H9 (cell line): ENCODE results near the gene ASIC3. TPM values are rescaled to one million over a fixed set of nuclear protein-coding genes. Genes with fewer than 3 reads are reported as not detected.

ENCODE experiments used
- DNase-seq: peaks from one replicate; pipeline ENCODE4 v3.0.0-alpha.2; 2017
- H2AFZ ChIP-seq: one replicate; pipeline ENCODE4 v1.6.1; 2013; ENCODE audit warnings: mild to moderate bottlenecking, low read length, control low read depth, moderate library complexity
- H2AK5ac ChIP-seq: 2 replicates; pipeline ENCODE4 v1.6.1; 2013; ENCODE audit warnings: low read length, control low read depth, mixed read lengths; ENCODE audit not compliant: insufficient read length
- H2BK120ac ChIP-seq: one replicate; pipeline ENCODE4 v1.6.1; 2013; ENCODE audit warnings: low read depth, mild to moderate bottlenecking, low read length, control low read depth, inconsistent platforms; ENCODE audit not compliant: poor library complexity, severe bottlenecking
- H2BK12ac ChIP-seq: 2 replicates; pipeline ENCODE4 v1.6.1; 2013; ENCODE audit warnings: low read length, control low read depth, mixed read lengths, low read depth; ENCODE audit not compliant: insufficient read length
- H2BK15ac ChIP-seq: 2 replicates; pipeline ENCODE4 v1.6.1; 2013; ENCODE audit warnings: low read depth, low read length, control low read depth
- H2BK20ac ChIP-seq: one replicate; pipeline ENCODE4 v1.6.1; 2013; ENCODE audit warnings: low read depth, mild to moderate bottlenecking, low read length, control low read depth, inconsistent platforms; ENCODE audit not compliant: poor library complexity, severe bottlenecking
- H2BK5ac ChIP-seq: 2 replicates; pipeline ENCODE4 v1.6.1; 2013; ENCODE audit warnings: low read length, control low read depth, mixed read lengths; ENCODE audit not compliant: insufficient read length
- H3K14ac ChIP-seq: 2 replicates; pipeline ENCODE4 v1.6.1; 2013; ENCODE audit warnings: low read length, control low read depth; ENCODE audit not compliant: insufficient read depth
- H3K18ac ChIP-seq: 2 replicates; pipeline ENCODE4 v1.6.1; 2013; ENCODE audit warnings: low read depth, mild to moderate bottlenecking, mixed read lengths, low read length, control low read depth; ENCODE audit not compliant: insufficient read length
- H3K23ac ChIP-seq: 2 replicates; pipeline ENCODE4 v1.6.1; 2013; ENCODE audit warnings: low read length, control low read depth, mixed read lengths, low read depth; ENCODE audit not compliant: insufficient read length
- H3K23me2 ChIP-seq: 2 replicates; pipeline ENCODE4 v1.6.1; 2013; ENCODE audit warnings: low read depth, mild to moderate bottlenecking, mixed read lengths, low read length, control low read depth; ENCODE audit not compliant: insufficient read length, poor library complexity, severe bottlenecking
- H3K27ac ChIP-seq: 2 replicates; pipeline ENCODE4 v1.5.1; 2013; ENCODE audit warnings: low read length, control low read depth, mixed read lengths, low read depth; ENCODE audit not compliant: insufficient read length
- H3K27me3 ChIP-seq: 2 replicates; pipeline ENCODE4 v1.6.1; 2013; ENCODE audit warnings: low read length, control low read depth, inconsistent platforms; ENCODE audit not compliant: insufficient read depth
- H3K4ac ChIP-seq: 2 replicates; pipeline ENCODE4 v1.6.1; 2013; ENCODE audit warnings: low read depth, mild to moderate bottlenecking, control low read depth, inconsistent platforms, low read length, moderate library complexity
- H3K4me1 ChIP-seq: 2 replicates; pipeline ENCODE4 v1.6.1; 2013; ENCODE audit warnings: low read length, control low read depth, inconsistent platforms; ENCODE audit not compliant: insufficient read depth
- H3K4me2 ChIP-seq: 2 replicates; pipeline ENCODE4 v1.6.1; 2013; ENCODE audit warnings: low read length, control low read depth, mixed read lengths; ENCODE audit not compliant: insufficient read length, insufficient read depth
- H3K56ac ChIP-seq: 2 replicates; pipeline ENCODE4 v1.6.1; 2013; ENCODE audit warnings: low read depth, mild to moderate bottlenecking, mixed read lengths, low read length, control low read depth; ENCODE audit not compliant: insufficient read length
- H3K79me1 ChIP-seq: 2 replicates; pipeline ENCODE4 v1.6.1; 2013; ENCODE audit warnings: low read depth, mild to moderate bottlenecking, moderate library complexity, low read length, control low read depth, inconsistent platforms; ENCODE audit not compliant: insufficient read depth, poor library complexity, severe bottlenecking
- H3K79me2 ChIP-seq: 2 replicates; pipeline ENCODE4 v1.6.1; 2013; ENCODE audit warnings: low read length, control low read depth, inconsistent platforms; ENCODE audit not compliant: insufficient read depth
- H3K9ac ChIP-seq: 2 replicates; pipeline ENCODE4 v1.6.1; 2013; ENCODE audit warnings: low read length, control low read depth, mixed read lengths; ENCODE audit not compliant: insufficient read length; ENCODE audit errors: extremely low read depth
- H3K9me3 ChIP-seq: one replicate; pipeline ENCODE4 v1.6.1; 2013; ENCODE audit warnings: low read depth, low read length, inconsistent platforms; ENCODE audit not compliant: control insufficient read depth
- H3T11ph ChIP-seq: one replicate; pipeline ENCODE4 v1.6.1; 2013; ENCODE audit warnings: mild to moderate bottlenecking, low read length, control low read depth, inconsistent platforms
- H4K20me1 ChIP-seq: one replicate; pipeline ENCODE4 v1.6.1; 2013; ENCODE audit not compliant: control insufficient read depth, insufficient read length, insufficient read depth
- H4K5ac ChIP-seq: 2 replicates; pipeline ENCODE4 v1.6.1; 2013; ENCODE audit warnings: low read depth, mild to moderate bottlenecking, mixed read lengths, low read length, control low read depth; ENCODE audit not compliant: insufficient read length
- H4K8ac ChIP-seq: replicated peaks from 2 replicates; pipeline ENCODE4 v1.6.1; 2013; ENCODE audit warnings: low read length, control low read depth, mixed read lengths, low read depth; ENCODE audit not compliant: insufficient read length
- H4K91ac ChIP-seq: 2 replicates; pipeline ENCODE4 v1.6.1; 2013; ENCODE audit warnings: low read depth, mild to moderate bottlenecking, moderate library complexity, mixed read lengths, low read length, control low read depth; ENCODE audit not compliant: insufficient read length
- H3K27ac Mint-ChIP-seq, 3 experiments: 2 replicates in 2 of 3; 3 replicates in 1 of 3; pipeline ENCODE4 v1.8.0; 2020 to 2021; ENCODE audit warnings: mixed read lengths in 3 of 3, mild to moderate bottlenecking in 1 of 3, moderate library complexity in 1 of 3
- H3K27me3 Mint-ChIP-seq: 2 replicates; pipeline ENCODE4 v1.8.0; 2021; ENCODE audit warnings: low read depth, mild to moderate bottlenecking, moderate library complexity, mixed read lengths
- H3K36me3 Mint-ChIP-seq, 3 experiments: 2 replicates in 2 of 3; 3 replicates in 1 of 3; pipeline ENCODE4 v1.8.0; 2020 to 2021; ENCODE audit warnings: low read depth in 3 of 3, mixed read lengths in 3 of 3; ENCODE audit not compliant: insufficient read depth in 1 of 3
- H3K4me1 Mint-ChIP-seq, 2 experiments: 2 replicates each; pipeline ENCODE4 v1.8.0; 2020; ENCODE audit warnings: mixed read lengths in 2 of 2
- H3K4me3 Mint-ChIP-seq, 2 experiments: 2 replicates in 1 of 2; 3 replicates in 1 of 2; pipeline ENCODE4 v1.8.0; 2020 to 2021; ENCODE audit warnings: mild to moderate bottlenecking in 2 of 2, mixed read lengths in 2 of 2, moderate library complexity in 1 of 2
- H3K9me3 Mint-ChIP-seq, 2 experiments: 2 replicates in 1 of 2; 3 replicates in 1 of 2; pipeline ENCODE4 v1.8.0; 2020; ENCODE audit warnings: mild to moderate bottlenecking in 2 of 2, mixed read lengths in 2 of 2, moderate library complexity in 1 of 2
- CTCF ChIP-seq: fragments of 200-600 bp; sonication (generic); conservative IDR thresholded peaks from 3 replicates; pipeline ENCODE4 v1.8.0; 2021; ENCODE audit warnings: antibody characterized with exemption, mild to moderate bottlenecking
- WGBS: extraction: QIAGEN DNeasy Blood & Tissue Kit; methylation state at CpG from one replicate; pipeline ENCODE4 v1.1.7; 2013; ENCODE audit warnings: missing lambda C conversion rate, low lambda C conversion rate, mixed read lengths; ENCODE audit not compliant: insufficient read length; ENCODE audit errors: extremely low coverage; 5-methylcytosine and 5-hydroxymethylcytosine counted together
- total RNA-seq: library from RNA; stranded (reverse); gene quantifications from 2 replicates; pipeline ENCODE4 v1.2.1, GENCODE V29; 2021

The ASIC3 gene
- total RNA-seq, 1 experiment from 2014 or later, result 1.7 TPM

GRCh38 chr7:151078233-151079040 lies 30.1 kb downstream of the ASIC3 start:
- Histone ChIP-seq H3K9me3 (no peaks in the 10 kb centered on the region), H3K23me2 (peaks cover 3% of the 10 kb centered on the region), H2BK12ac (no peak overlapping the region), H4K91ac (no peak overlapping the region), H3K14ac (no peak overlapping the region), H2BK20ac (no peak overlapping the region), H4K5ac (no peak overlapping the region), H3K9ac (no peak overlapping the region), H3K27ac (no peak overlapping the region), H3K18ac (no peak overlapping the region), H4K8ac (no peak overlapping the region), H2AFZ (no peak overlapping the region), H3K56ac (no peak overlapping the region), H2BK120ac (no peak overlapping the region), H2BK15ac (no peak overlapping the region), H3K4ac (no peak overlapping the region), H2AK5ac (no peak overlapping the region), H3K79me2 (no peaks in the 10 kb centered on the region; the same call in 1 of the 2 replicates), H3K23ac (no peak overlapping the region), H2BK5ac (no peak overlapping the region), H4K20me1 (no peaks in the 10 kb centered on the region), H3T11ph (no peak overlapping the region), H3K4me1 (no peaks in the 10 kb centered on the region), H3K79me1 (no peaks in the 10 kb centered on the region), H3K4me2 (no peak overlapping the region), H3K27me3 (no peaks in the 10 kb centered on the region)
- DNase-seq, result no peak
- Mint-ChIP-seq H3K4me3 (peak overlapping the region; percentile 79 to 92), H3K9me3 (no peaks in the 10 kb centered on the region), H3K4me1 (peaks cover 29 to 43% of the 10 kb centered on the region in 2 experiments), H3K27ac (peak overlapping the region in 2 of 3 experiments; percentile 66 to 84; a peak in 3 of 7 replicates), H3K36me3 (peaks cover 13 to 32% (median 27%) of the 10 kb centered on the region in 3 experiments), H3K27me3 (peaks cover 1% of the 10 kb centered on the region; the same call in 1 of the 2 replicates)
- no peak for TF ChIP-seq CTCF
- no CpG with 5 or more reads among the region's 22 CpGs for WGBS
